NOMO-1 treated with dmso at 0.1 percent for 144 hours (cell line): ENCODE results near the gene NPB.

Experiments used
- DNase-seq: peaks from one replicate; lab custom pipeline; 2025; ENCODE audit not compliant: unreplicated experiment; lab: John Stamatoyannopoulos, UW

Gene NPB

DNA sequence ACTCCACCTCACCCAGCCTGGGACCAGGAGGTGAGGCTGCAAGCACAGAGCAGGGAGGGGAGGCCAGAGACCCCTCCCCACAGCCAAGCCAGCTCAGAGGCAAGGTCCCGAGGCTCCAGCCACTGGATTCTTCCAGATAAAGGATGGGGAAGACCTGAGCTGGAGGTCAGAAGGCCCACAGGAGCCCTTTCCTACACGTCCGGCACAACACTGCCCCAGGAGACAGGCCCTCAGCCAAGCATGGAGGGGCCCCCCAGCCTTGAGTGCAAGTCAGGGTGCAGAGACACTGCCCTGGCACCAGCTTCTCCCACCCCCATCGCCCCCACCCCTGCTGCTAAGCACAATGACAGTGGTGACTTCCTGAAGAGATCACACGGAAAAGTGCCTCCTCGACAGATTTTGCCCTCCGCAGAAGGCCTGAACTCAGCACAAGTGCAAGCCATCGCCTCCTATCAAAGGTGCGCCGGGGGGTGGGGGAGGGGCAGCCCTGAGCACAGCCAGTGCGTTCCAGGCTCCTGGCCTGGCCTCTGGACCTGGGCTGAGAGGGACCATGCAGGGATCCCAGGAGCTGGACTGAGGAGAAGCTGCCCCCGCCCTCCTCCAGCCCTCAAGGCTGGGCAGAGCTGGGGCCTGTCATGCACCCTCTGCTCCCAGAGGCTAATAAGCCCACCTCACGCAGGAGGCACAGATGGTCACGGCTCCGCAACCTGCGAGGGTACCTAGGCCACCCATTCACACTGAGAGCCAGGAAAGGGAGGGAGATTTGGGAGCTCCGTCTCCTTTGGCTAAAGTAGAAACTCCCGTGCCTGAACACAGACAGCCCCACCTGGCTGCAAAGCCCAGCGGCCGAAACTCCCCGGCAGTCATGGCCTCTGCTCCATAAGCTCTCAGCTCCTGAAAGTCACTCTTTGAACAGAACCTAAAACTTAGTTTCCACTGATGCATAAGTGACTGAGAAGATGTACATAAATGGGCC lies 22.8 kb downstream of the NPB start:
- no peak for DNase-seq

GRCh38 chr17:81925860-81926450 lies 23.9 kb downstream of the NPB start:
- DNase-seq = no peak

GRCh38 chr17:81926451-81927151 lies 24.6 kb downstream of the NPB start:
- DNase-seq = peak; percentile 29

DNA sequence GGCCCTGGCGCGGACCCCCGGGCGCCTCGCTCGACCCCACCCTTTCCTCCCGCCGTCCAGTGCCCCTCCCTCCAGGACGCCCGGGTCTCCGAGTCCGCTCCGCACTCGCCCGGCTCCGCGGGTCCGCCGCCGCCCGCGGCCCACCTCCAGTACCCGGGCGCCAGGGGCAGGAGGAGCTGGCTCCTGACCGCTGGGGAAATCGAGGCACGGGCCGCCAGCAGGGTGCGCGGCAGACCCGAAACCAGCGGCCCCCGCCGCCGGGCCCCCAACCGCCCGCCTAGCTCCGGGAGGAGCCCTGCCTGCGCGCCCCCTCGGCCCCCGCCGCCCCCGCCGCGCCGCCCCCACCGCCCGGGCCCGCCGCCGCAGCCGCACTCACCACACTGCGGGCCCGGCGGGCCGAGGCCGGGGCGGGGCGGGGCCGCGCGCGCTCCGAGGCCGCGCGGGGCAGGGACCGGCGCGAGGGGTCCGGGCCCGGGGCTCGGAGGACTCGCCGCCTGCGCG lies 25.2 kb downstream of the NPB start:
- no peak for DNase-seq

DNA sequence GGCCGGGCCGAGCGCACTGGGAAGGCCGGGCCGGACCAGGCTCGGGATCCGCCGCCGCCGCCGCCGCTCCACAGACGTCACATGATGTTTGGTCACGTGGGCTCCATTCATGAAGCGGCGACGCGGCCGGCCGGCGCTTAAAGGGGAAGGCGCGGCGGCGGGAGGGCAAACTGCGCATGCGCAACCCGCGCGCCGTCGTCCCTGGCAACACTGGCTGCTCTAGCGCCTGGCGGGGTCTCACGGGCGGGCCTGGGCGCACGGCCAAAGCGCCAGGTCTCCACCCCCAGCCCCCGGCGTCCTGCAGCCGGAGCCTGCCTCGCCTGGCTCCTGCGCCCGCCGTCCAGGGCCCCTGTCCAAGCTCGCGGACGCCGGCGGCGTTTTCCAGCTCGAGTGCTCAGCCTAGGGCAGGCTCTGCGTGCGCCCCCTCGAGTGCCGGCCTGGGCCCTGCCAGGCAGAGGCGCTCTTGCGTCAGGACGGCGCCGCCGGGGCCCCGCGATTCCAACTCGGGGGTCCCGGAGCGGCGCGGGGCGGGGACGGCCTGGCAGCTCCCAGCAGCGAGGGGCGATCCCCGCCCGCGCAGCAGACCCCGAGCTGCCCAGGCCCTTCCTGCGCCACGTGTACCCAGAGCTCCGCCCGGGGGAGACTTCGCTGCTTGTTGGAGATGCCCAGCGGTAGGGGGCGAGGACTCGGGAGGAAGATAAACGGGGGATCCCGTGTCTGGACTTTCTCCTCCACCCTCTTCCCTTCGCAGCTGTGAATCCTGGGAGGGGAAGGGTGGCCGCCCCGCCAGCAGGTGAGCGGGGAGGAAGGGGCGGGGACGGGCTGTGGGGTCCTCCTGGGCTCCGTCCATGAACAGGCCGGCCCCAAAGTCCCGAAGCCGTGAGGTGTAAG lies 25.9 kb downstream of the NPB start, which contains the start of gene MAFG:
Gene MAFG (minus strand): TSS at position 83 of the 891 bp plus-strand sequence. CDS start 4,550 bp downstream, outside the sequence.
- DNase-seq = peak; percentile 77

GRCh38 chr17:81928544-81929252 lies 26.7 kb downstream of the NPB start:
- DNase-seq = no peak

- no peak for DNase-seq
These were observed 27.5 kb downstream of the NPB start for GRCh38 chr17:81929253-81930141.

DNA sequence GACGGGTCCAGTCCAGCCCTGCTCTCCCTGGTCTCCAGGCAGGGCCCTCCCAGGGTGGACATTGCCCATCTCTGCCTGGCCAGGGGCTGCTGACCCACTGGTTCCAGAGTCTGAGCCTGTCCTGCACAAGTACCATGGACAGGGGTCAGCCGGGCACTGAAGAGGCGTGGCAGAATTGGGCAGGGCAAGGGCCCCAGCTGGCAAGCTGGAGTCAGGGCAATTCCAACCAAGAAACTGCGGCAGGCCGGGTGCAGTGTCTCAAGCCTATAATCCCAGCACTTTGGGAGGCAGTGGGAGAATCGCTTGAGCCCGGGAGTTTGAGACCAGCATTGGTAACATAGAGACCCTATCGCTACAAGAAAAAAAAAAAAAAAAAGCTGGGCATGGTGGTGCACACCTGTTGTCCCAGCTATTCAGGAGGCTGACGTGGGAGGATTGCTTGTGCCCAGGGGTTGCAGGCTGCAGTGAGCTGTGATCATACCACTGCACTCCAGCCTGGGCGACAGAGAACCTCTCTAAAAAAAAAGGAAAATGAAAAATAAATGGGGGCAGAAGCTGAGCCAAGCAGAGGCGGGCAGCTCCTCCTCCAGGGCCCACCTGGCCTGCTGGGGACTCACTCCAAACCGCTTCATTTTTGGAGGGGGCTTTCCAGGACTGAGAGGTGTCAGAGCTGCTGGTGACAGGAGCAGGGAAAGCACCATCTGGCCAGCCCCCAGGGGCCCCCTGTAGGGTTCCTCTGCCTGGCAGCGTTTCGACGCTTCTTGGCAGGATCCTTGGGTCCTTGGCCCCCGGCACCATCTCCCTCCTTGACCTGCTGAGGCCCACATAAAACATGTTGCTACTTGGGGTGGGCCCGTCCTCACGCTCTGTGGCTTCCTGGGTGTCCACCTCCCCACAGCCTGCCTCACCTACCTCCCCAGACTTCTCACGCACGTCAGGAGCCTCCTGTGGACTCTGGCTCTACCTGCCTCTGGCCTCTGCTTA lies 28.4 kb downstream of the NPB start:
- DNase-seq = no peak

DNA sequence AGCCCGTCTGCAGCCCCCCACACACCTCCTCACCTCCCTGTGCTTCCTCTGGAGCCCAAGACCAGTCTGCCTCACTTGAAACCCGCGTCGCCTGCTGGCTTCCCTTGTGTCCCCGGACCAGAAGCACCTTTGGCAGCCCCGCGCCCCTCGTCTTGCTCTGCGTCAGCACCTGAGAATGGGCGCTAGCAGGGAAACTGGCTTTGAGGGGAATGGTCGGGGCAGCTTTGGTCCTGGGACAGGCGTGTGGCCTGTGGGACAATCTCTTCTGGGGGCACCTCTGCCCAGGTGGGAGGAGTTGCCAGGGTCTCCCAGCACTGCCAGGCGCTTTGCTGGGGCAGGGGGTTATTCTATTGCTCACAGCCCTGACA lies 29.1 kb downstream of the NPB start:
- no peak for DNase-seq

- no peak for DNase-seq
These were observed 29.7 kb downstream of the NPB start for GRCh38 chr17:81931557-81932332.

- DNase-seq = no peak
These were observed 30.4 kb downstream of the NPB start for GRCh38 chr17:81932333-81932983.

DNA sequence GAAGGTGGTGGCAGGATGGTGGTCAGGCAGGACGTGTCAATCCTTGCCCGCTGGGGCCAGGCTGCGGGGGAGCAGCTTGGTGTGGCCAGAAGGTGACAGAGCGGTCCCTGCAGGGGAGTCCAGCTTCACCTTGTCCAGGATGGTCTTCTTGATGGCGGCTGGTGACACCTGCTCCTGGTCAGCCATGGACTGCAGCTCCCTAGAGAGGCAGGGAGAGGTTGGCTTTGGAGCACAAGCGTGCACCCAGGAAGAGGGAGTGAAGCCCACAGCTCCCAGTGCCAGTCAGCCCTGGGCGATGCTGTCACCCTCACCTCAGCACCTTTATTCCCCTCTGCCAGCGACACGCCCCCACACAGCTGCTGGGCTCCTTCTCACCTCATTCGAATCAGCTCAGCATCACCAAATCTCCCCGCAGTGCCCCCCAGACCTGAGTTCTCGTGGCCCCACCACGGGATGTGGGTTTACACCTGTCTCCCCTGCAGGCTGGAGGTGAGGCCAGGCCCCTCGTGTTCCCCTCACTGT lies 31.2 kb downstream of the NPB start:
- no peak for DNase-seq

DNA sequence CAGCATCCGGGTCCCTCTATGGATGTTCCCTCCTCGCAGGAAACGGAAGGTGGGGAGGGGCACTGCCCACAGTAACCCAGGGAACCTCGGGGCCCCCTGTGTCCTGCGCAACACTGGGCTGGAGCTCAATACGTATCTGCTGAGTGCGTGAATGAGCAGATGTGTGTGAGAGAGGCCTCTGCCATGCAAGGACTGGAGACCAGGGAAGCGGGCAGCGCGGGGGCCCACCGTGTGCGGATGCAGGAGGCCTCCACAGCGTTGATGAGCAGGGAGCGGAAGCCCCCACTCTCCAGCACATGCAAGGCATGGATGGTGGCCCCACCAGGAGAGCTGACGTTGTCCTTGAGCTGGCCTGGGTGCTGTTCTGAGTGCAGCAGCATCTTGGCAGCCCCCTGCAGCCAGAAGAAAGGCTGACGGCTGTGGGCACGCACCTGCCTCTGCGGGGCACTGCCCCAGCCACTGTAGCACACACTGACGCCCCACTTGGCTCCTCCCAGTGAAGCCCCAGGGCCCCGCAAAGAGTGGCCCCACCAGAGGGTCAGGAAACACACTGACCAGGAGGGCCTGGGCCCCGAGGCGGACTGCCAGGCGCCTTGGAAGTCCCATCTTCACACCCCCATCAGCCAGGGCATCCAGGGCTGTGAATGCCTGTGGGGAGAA lies 32.2 kb downstream of the NPB start:
- DNase-seq = no peak

- no peak for DNase-seq
These were observed 33.0 kb downstream of the NPB start for GRCh38 chr17:81934850-81935708.

- no peak for DNase-seq
These were observed 33.7 kb downstream of the NPB start for GRCh38 chr17:81935709-81936084.
